Sigmoid colon (tissue), 7 donors: ENCODE measurements around the gene SLC30A9. TPM values are rescaled to one million over a fixed set of nuclear protein-coding genes. Genes with fewer than 3 reads are reported as not detected.

Source experiments
- DNase-seq: peaks from one replicate; pipeline ENCODE4 v3.0.0-alpha.2; 2019
- H3K27ac ChIP-seq, 4 donors: fragments of 200-600 bp; sonication (generic); one replicate each; pipeline ENCODE4 v1.5.1; 2016 to 2019; ENCODE audit warnings: mild to moderate bottlenecking in 1 of 4
- H3K27me3 ChIP-seq, 3 donors: fragments of 200-600 bp; sonication (generic); one replicate each; pipeline ENCODE4 v1.5.1; 2019; ENCODE audit warnings: mild to moderate bottlenecking in 1 of 3
- H3K36me3 ChIP-seq, 4 donors: fragments of 200-600 bp; sonication (generic); one replicate each; pipeline ENCODE4 v1.5.1; 2016 to 2019
- H3K4me1 ChIP-seq, 4 donors: fragments of 200-600 bp; sonication (generic); one replicate each; pipeline ENCODE4 v1.5.1; 2017 to 2019
- H3K4me3 ChIP-seq, 4 donors: fragments of 200-600 bp; sonication (generic); one replicate each; pipeline ENCODE4 v1.5.1; 2017 to 2019; ENCODE audit warnings: mild to moderate bottlenecking in 2 of 4, moderate library complexity in 1 of 4
- H3K9me3 ChIP-seq, 4 donors: fragments of 200-600 bp in 3 of 4; sonication (generic) in 3 of 4; one replicate each; pipeline versions ENCODE4 v1.5.1 to v1.6.1; 2013 to 2019
- CTCF ChIP-seq, 4 experiments: fragments of 450-650 bp in 3 of 4; fragments of 200-600 bp in 1 of 4; IDR thresholded peaks; one replicate each; pipeline ENCODE4 v1.5.1; 2016 to 2019; ENCODE audit warnings: antibody characterized with exemption in 4 of 4, mild to moderate bottlenecking in 3 of 4, moderate library complexity in 2 of 4
- EP300 ChIP-seq, 4 donors: sonication (generic); formaldehyde crosslinking; IDR thresholded peaks; one replicate each; pipeline ENCODE4 v1.6.1; 2017; ENCODE audit warnings: antibody characterized with exemption in 4 of 4
- POLR2A ChIP-seq, 2 donors: fragments of 450-650 bp; IDR thresholded peaks; one replicate each; pipeline ENCODE4 v1.6.1; 2016; ENCODE audit warnings: antibody characterized with exemption in 2 of 2, mild to moderate bottlenecking in 2 of 2, moderate library complexity in 2 of 2
- POLR2AphosphoS5 ChIP-seq, 4 donors: sonication (generic); formaldehyde crosslinking; IDR thresholded peaks; one replicate each; pipeline ENCODE4 v1.6.1; 2017; ENCODE audit warnings: antibody characterized with exemption in 4 of 4
- WGBS, 2 donors: extraction: QIAGEN DNeasy Blood & Tissue Kit; methylation state at CpG; one replicate each; pipeline ENCODE4 v1.1.7; 2013; 5-methylcytosine and 5-hydroxymethylcytosine counted together
- intact Hi-C: fragments of 100-400 bp; cut with DNase I; formaldehyde crosslinking; loops from one replicate; pipeline ENCODE4 v1.15.1; 2023
- polyA plus RNA-seq, 3 donors: library from polyadenylated mRNA; stranded (reverse); fragments of 200-250 nt; gene quantifications; one replicate each; pipeline ENCODE4 v1.2.3, GENCODE V29; 2013
- total RNA-seq, 4 donors: library from RNA; depleted of rRNA; stranded (reverse); fragments of >200 nt; gene quantifications; one replicate each; pipeline ENCODE4 v1.1.0, GENCODE V29; 2016
- donor health status: healthy with polysubstance abuse.
- donor health status: Bipolar disorder and iron deficiency.
- donor health status: healthy.

The SLC30A9 gene
- total and polyA plus RNA-seq, 7 donors, result 27.2 to 43.5 (median 40.7) TPM

- WGBS, 2 donors, result 93 to 98% methylated on average over 3 of the region's 3 CpGs
- TF ChIP-seq POLR2A (IDR thresholded peaks at IDR 0.05) (no peak), POLR2AphosphoS5 (IDR thresholded peaks at IDR 0.05) (no peak), EP300 (IDR thresholded peaks at IDR 0.05) (no peak), CTCF (IDR thresholded peaks at IDR 0.05) (no peak)
- Histone ChIP-seq H3K4me1 (peaks cover 0 to 9% (median 0%) of the 10 kb centered on the region in 4 donors), H3K36me3 (peaks cover 0 to 27% (median 0%) of the 10 kb centered on the region in 4 donors), H3K4me3 (no peak overlapping the region), H3K9me3 (no peaks in the 10 kb centered on the region), H3K27me3 (no peaks in the 10 kb centered on the region), H3K27ac (no peak overlapping the region)
- intact Hi-C loops, result no loop called here
- DNase-seq, result no peak
Observed at GRCh38 chr4:42050516-42051249, 60.4 kb downstream of the SLC30A9 start.

- Histone ChIP-seq H3K36me3 (peaks cover 0 to 70% (median 10%) of the 10 kb centered on the region in 4 donors), H3K4me3 (no peak overlapping the region), H3K27ac (no peak overlapping the region), H3K4me1 (no peaks in the 10 kb centered on the region), H3K27me3 (no peaks in the 10 kb centered on the region), H3K9me3 (no peaks in the 10 kb centered on the region)
- DNase-seq, result no peak
- intact Hi-C loops, result no loop called here
- no peak for TF ChIP-seq CTCF (IDR thresholded peaks at IDR 0.05)
- 91 to 92% methylated on average over 2 of the region's 2 CpGs for WGBS, 2 donors
Observed at GRCh38 chr4:42066402-42066801, 76.1 kb downstream of the SLC30A9 start.

GRCh38 chr4:42067264-42067663, 76.9 kb downstream of the SLC30A9 start:
- TF ChIP-seq CTCF (IDR thresholded peaks at IDR 0.05) (no peak), EP300 (IDR thresholded peaks at IDR 0.05) (no peak), POLR2AphosphoS5 (IDR thresholded peaks at IDR 0.05) (no peak), POLR2A (IDR thresholded peaks at IDR 0.05) (no peak)
- Histone ChIP-seq H3K27me3 (no peaks in the 10 kb centered on the region), H3K9me3 (no peaks in the 10 kb centered on the region), H3K4me1 (no peaks in the 10 kb centered on the region), H3K4me3 (no peak overlapping the region), H3K36me3 (peaks cover 0 to 66% (median 10%) of the 10 kb centered on the region in 4 donors), H3K27ac (no peak overlapping the region)
- intact Hi-C loops, result no loop called here
- 50% methylated on average over 2 of the region's 2 CpGs for WGBS, 2 donors
- no peak for DNase-seq

GRCh38 chr4:42070463-42070862, 80.1 kb downstream of the SLC30A9 start:
- Histone ChIP-seq H3K4me3 (no peak overlapping the region), H3K4me1 (no peaks in the 10 kb centered on the region), H3K36me3 (peaks cover 0 to 59% (median 4%) of the 10 kb centered on the region in 4 donors), H3K27me3 (no peaks in the 10 kb centered on the region), H3K27ac (no peak overlapping the region), H3K9me3 (no peaks in the 10 kb centered on the region)
- 89 to 91% methylated on average over 4 of the region's 4 CpGs for WGBS, 2 donors
- intact Hi-C loops, result no loop called here
- DNase-seq, result no peak
- no peak for TF ChIP-seq EP300 (IDR thresholded peaks at IDR 0.05)
- no peak for TF ChIP-seq CTCF (IDR thresholded peaks at IDR 0.05)
- TF ChIP-seq POLR2AphosphoS5 (IDR thresholded peaks at IDR 0.05), result no peak
- no peak for TF ChIP-seq POLR2A (IDR thresholded peaks at IDR 0.05)

- Histone ChIP-seq H3K9me3 (no peaks in the 10 kb centered on the region), H3K27ac (no peak overlapping the region), H3K4me3 (no peak overlapping the region), H3K4me1 (no peaks in the 10 kb centered on the region), H3K36me3 (peaks cover 0 to 51% (median 0%) of the 10 kb centered on the region in 4 donors), H3K27me3 (no peaks in the 10 kb centered on the region)
- no peak for DNase-seq
- TF ChIP-seq POLR2A (IDR thresholded peaks at IDR 0.05), result no peak
- TF ChIP-seq POLR2AphosphoS5 (IDR thresholded peaks at IDR 0.05), result no peak
- TF ChIP-seq CTCF (IDR thresholded peaks at IDR 0.05), result no peak
- no peak for TF ChIP-seq EP300 (IDR thresholded peaks at IDR 0.05)
- intact Hi-C loops, result no loop called here
- 97 to 100% methylated on average over 1 of the region's 1 CpG for WGBS, 2 donors
Observed at GRCh38 chr4:42074294-42074693, 84.0 kb downstream of the SLC30A9 start.
